PFSK-1 (cell line): ENCODE measurements around the gene PTGDS.

Experiments used
- POLR2AphosphoS5 ChIP-seq: IDR thresholded peaks from 2 replicates; pipeline ENCODE4 v1.6.1; 2012; ENCODE audit warnings: low read depth, mild to moderate bottlenecking, control low read depth, low read length, moderate library complexity
- SIN3A ChIP-seq: IDR thresholded peaks from 2 replicates; pipeline ENCODE4 v1.6.1; 2012; ENCODE audit warnings: mild to moderate bottlenecking, low read length, moderate library complexity, borderline replicate concordance; ENCODE audit not compliant: insufficient read depth
- TAF1 ChIP-seq: IDR thresholded peaks from 2 replicates; pipeline ENCODE4 v1.6.1; 2012; ENCODE audit warnings: low read length, control low read depth, borderline replicate concordance; ENCODE audit not compliant: insufficient read depth
- TF ChIP-seq, protein P1 (sequence below), 2 experiments: IDR thresholded peaks; 2 replicates each; pipeline versions ENCODE4 v1.6.1 to v1.8.0; 2011 to 2012; ENCODE audit warnings: low read depth in 2 of 2, low read length in 2 of 2, control low read depth in 1 of 2, inconsistent platforms in 1 of 2, mild to moderate bottlenecking in 1 of 2, moderate library complexity in 1 of 2; ENCODE audit not compliant: insufficient read depth in 1 of 2

GRCh38 chr9:136979769-136980587, 2.7 kb downstream of the PTGDS start:
- no peak for TF ChIP-seq POLR2AphosphoS5
- no peak for TF ChIP-seq TAF1
- TF ChIP-seq SIN3A = no peak
- TF ChIP-seq, protein P1, sequence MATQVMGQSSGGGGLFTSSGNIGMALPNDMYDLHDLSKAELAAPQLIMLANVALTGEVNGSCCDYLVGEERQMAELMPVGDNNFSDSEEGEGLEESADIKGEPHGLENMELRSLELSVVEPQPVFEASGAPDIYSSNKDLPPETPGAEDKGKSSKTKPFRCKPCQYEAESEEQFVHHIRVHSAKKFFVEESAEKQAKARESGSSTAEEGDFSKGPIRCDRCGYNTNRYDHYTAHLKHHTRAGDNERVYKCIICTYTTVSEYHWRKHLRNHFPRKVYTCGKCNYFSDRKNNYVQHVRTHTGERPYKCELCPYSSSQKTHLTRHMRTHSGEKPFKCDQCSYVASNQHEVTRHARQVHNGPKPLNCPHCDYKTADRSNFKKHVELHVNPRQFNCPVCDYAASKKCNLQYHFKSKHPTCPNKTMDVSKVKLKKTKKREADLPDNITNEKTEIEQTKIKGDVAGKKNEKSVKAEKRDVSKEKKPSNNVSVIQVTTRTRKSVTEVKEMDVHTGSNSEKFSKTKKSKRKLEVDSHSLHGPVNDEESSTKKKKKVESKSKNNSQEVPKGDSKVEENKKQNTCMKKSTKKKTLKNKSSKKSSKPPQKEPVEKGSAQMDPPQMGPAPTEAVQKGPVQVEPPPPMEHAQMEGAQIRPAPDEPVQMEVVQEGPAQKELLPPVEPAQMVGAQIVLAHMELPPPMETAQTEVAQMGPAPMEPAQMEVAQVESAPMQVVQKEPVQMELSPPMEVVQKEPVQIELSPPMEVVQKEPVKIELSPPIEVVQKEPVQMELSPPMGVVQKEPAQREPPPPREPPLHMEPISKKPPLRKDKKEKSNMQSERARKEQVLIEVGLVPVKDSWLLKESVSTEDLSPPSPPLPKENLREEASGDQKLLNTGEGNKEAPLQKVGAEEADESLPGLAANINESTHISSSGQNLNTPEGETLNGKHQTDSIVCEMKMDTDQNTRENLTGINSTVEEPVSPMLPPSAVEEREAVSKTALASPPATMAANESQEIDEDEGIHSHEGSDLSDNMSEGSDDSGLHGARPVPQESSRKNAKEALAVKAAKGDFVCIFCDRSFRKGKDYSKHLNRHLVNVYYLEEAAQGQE (IDR thresholded peaks at IDR 0.05; ENCODE audit: insufficient read depth in 1 of 2, low read depth in 2 of 2, low read length in 2 of 2) = no peak
